Measurements from ENCODE around the gene LRMDA. TPM values are rescaled to one million over a fixed set of nuclear protein-coding genes. Genes with fewer than 3 reads are reported as not detected.

LRMDA gene
- total RNA-seq, 1 experiment from 2014 or later, result 4.8 TPM

DNA sequence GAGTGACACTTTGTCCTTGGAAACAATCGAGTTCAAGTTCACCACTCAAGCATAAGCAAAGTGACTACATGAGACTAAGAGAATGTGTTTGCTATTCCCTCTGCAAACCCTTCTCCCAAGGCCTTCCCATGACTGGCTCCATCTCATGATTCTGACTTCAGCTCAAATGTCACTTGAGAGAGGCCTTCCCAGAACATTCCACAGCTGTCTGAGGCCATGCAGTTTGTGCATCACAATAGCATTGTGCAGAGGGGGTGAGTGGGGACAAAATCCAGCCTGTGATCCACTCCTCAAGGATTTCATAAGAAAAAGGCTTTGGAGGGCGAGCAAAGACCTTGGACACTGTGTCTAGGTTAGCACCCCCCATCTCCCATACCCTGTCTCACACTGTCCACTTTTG is 6.9 kb upstream of the LRMDA start:
- Histone ChIP-seq H3K4me3 (replicated peaks in 1 of 2; ENCODE audit: low read depth in 1 of 2, low read length in 2 of 2) (no peak overlapping the region), H3K27ac (ENCODE audit: low read depth, low read length) (no peak overlapping the region), H3K9me3 (ENCODE audit: control insufficient read depth in 1 of 2, insufficient read depth in 1 of 2, low read depth in 1 of 2, low read length in 2 of 2) (no peaks in the 10 kb centered on the region), H2AFZ (ENCODE audit: low read depth, low read length, poor library complexity, severe bottlenecking) (no peak overlapping the region), H3K27me3 (ENCODE audit: insufficient read depth, low read length) (no peaks in the 10 kb centered on the region), H3K9ac (ENCODE audit: low read length) (no peak overlapping the region), H3K79me2 (ENCODE audit: insufficient read depth, low read length) (no peaks in the 10 kb centered on the region), H3K36me3 (ENCODE audit: control insufficient read depth in 1 of 2, insufficient read depth in 2 of 2, low read length in 2 of 2) (no peaks in the 10 kb centered on the region), H4K20me1 (ENCODE audit: insufficient read depth) (no peaks in the 10 kb centered on the region), H3K9me2 (ENCODE audit: insufficient read depth) (no peaks in the 10 kb centered on the region), H3K4me1 (ENCODE audit: control insufficient read depth in 1 of 2, insufficient read depth in 2 of 2, low read length in 2 of 2) (peaks cover 8 to 18% of the 10 kb centered on the region in 2 experiments; a peak in 3 of 4 replicates), H3K4me2 (ENCODE audit: low read length) (no peak overlapping the region)
- intact Hi-C loops (cut with micrococcal nuclease), result no loop called here
- POLR2A ChIA-PET, result interaction anchor here (1.2 kb wide), 1 partner anchor 23 kb away, joined by 3 read pairs; no protein-coding TSS in a partner anchor
- RAD21 ChIA-PET (ENCODE audit: low non-redundant PET in 1 of 2, low total read pairs in 2 of 2, uncharacterized antibody in 2 of 2, unreplicated experiment in 2 of 2), result no interaction called here
- no TSS peak for BruUV-seq (replicated peaks)
- no peak for DNase-seq (ENCODE audit: low read depth, low spot score)
- TF ChIP-seq CBX3 (IDR thresholded peaks at IDR 0.05; ENCODE audit: low read depth) (no peak), TCF7L2 (IDR thresholded peaks at IDR 0.05; ENCODE audit: borderline replicate concordance, extremely low read depth, insufficient read depth, insufficient read length) (no peak), EZH2 (IDR thresholded peaks at IDR 0.05) (no peak), RAD21 (IDR thresholded peaks at IDR 0.05; ENCODE audit: low read depth) (no peak), YY1 (IDR thresholded peaks at IDR 0.05; ENCODE audit: extremely low read depth, insufficient replicate concordance, low read depth, low read length) (no peak)
- CTCF ChIA-PET, result interaction anchor here (1.2 kb wide), 1 partner anchor 612 kb away, joined by 3 read pairs; no protein-coding TSS in a partner anchor
- ATAC-seq, result no peak

DNA sequence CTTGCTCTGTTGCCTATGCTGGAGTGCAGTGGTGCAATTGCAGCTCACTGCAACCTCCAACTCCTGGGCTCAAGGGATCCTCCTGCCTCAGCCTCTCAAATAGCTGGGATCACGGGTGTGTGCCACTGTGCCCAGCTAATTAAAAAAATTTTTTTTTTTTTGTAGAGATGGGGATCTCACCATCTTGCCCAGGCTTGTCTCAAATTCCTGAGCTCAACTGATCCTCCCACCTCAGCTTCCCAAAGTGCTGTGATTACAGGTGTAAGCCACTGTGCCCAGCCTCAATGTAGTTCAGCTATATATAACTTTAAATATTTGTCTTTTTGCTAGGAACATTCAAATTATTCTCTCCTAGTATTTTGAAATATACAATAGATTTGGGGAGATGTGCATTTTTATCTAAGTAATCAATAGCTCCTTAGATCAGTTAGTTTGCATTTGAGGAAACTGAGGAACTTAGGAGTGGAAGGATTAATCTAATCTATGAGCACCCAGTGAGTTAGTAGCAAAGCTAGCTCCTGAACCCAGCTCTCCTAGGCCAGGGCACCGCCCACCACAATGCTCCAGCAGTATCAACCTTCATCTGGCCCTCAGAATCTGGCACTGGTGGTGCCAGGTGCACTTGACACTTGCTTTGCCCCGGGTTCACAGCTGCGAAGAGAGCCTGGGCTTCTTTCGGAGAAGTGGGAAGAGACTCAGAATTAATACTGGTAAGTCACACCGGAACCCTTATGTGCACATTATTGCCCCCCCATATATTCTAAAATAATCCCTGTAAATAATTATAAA is 5.9 kb upstream of the LRMDA start:
- ATAC-seq (no peak), DNase-seq (ENCODE audit: low read depth, low spot score) (no peak)
- Histone ChIP-seq H3K36me3 (ENCODE audit: control insufficient read depth in 1 of 2, insufficient read depth in 2 of 2, low read length in 2 of 2) (no peaks in the 10 kb centered on the region), H3K27ac (ENCODE audit: low read depth, low read length) (no peak overlapping the region), H4K20me1 (ENCODE audit: insufficient read depth) (no peaks in the 10 kb centered on the region), H3K27me3 (ENCODE audit: insufficient read depth, low read length) (no peaks in the 10 kb centered on the region), H3K9me2 (ENCODE audit: insufficient read depth) (no peaks in the 10 kb centered on the region), H3K4me1 (ENCODE audit: control insufficient read depth in 1 of 2, insufficient read depth in 2 of 2, low read length in 2 of 2) (peaks cover 16 to 26% of the 10 kb centered on the region in 2 experiments), H2AFZ (ENCODE audit: low read depth, low read length, poor library complexity, severe bottlenecking) (no peak overlapping the region), H3K4me3 (replicated peaks in 1 of 2; ENCODE audit: low read depth in 1 of 2, low read length in 2 of 2) (no peak overlapping the region), H3K9me3 (ENCODE audit: control insufficient read depth in 1 of 2, insufficient read depth in 1 of 2, low read depth in 1 of 2, low read length in 2 of 2) (no peaks in the 10 kb centered on the region), H3K4me2 (ENCODE audit: low read length) (no peak overlapping the region), H3K9ac (ENCODE audit: low read length) (no peak overlapping the region), H3K79me2 (ENCODE audit: insufficient read depth, low read length) (no peaks in the 10 kb centered on the region)
- ChIA-PET RAD21 (ENCODE audit: low non-redundant PET in 1 of 2, low total read pairs in 2 of 2, uncharacterized antibody in 2 of 2, unreplicated experiment in 2 of 2) (no interaction called here), POLR2A (interaction anchor here (0.6 to 0.8 kb wide), 2 partner anchors 10 to 24 kb away, joined by 3 to 4 read pairs; partner anchors contain the start of gene ZNF503), CTCF (interaction anchor here (0.5 to 1.2 kb wide), 3 partner anchors 25 to 611 kb away, joined by 3 to 4 read pairs (median 3); no protein-coding TSS in a partner anchor)
- intact Hi-C loops (cut with micrococcal nuclease), result no loop called here
- no TSS peak for BruUV-seq (replicated peaks)
- TF ChIP-seq JUND (IDR thresholded peaks at IDR 0.05) (no peak), YY1 (IDR thresholded peaks at IDR 0.05; ENCODE audit: extremely low read depth, insufficient replicate concordance, low read depth, low read length) (no peak), ELF1 (IDR thresholded peaks at IDR 0.05; ENCODE audit: borderline replicate concordance, low read depth) (no peak), TCF7L2 (IDR thresholded peaks at IDR 0.05; ENCODE audit: borderline replicate concordance, extremely low read depth, insufficient read depth, insufficient read length) (no peak), ZFX (IDR thresholded peaks at IDR 0.05) (no peak), ZNF274 (IDR thresholded peaks at IDR 0.05; ENCODE audit: low read depth, low read length) (no peak), FOSL1 (IDR thresholded peaks at IDR 0.05; ENCODE audit: low read depth) (no peak)
- TF ChIP-seq, protein P1, sequence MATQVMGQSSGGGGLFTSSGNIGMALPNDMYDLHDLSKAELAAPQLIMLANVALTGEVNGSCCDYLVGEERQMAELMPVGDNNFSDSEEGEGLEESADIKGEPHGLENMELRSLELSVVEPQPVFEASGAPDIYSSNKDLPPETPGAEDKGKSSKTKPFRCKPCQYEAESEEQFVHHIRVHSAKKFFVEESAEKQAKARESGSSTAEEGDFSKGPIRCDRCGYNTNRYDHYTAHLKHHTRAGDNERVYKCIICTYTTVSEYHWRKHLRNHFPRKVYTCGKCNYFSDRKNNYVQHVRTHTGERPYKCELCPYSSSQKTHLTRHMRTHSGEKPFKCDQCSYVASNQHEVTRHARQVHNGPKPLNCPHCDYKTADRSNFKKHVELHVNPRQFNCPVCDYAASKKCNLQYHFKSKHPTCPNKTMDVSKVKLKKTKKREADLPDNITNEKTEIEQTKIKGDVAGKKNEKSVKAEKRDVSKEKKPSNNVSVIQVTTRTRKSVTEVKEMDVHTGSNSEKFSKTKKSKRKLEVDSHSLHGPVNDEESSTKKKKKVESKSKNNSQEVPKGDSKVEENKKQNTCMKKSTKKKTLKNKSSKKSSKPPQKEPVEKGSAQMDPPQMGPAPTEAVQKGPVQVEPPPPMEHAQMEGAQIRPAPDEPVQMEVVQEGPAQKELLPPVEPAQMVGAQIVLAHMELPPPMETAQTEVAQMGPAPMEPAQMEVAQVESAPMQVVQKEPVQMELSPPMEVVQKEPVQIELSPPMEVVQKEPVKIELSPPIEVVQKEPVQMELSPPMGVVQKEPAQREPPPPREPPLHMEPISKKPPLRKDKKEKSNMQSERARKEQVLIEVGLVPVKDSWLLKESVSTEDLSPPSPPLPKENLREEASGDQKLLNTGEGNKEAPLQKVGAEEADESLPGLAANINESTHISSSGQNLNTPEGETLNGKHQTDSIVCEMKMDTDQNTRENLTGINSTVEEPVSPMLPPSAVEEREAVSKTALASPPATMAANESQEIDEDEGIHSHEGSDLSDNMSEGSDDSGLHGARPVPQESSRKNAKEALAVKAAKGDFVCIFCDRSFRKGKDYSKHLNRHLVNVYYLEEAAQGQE (IDR thresholded peaks at IDR 0.05; ENCODE audit: low read depth), result no peak
- TF ChIP-seq, protein P2, sequence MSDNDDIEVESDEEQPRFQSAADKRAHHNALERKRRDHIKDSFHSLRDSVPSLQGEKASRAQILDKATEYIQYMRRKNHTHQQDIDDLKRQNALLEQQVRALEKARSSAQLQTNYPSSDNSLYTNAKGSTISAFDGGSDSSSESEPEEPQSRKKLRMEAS (IDR thresholded peaks at IDR 0.05), result no peak
- TF ChIP-seq, protein P3, sequence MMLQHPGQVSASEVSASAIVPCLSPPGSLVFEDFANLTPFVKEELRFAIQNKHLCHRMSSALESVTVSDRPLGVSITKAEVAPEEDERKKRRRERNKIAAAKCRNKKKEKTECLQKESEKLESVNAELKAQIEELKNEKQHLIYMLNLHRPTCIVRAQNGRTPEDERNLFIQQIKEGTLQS (IDR thresholded peaks at IDR 0.05), result no peak

All from HCT116 (cell line).